ENCODE results near the gene GNAI1. TPM values are rescaled to one million over a fixed set of nuclear protein-coding genes. Genes with fewer than 3 reads are reported as not detected.

Gene GNAI1
- total and polyA plus RNA-seq, 2 experiments from 2014 or later, result 57.4 to 58.7 TPM

- Histone ChIP-seq H4K20me1 (ENCODE audit: insufficient read depth, poor library complexity, severe bottlenecking) (no peaks in the 10 kb centered on the region), H3K27me3 (no peaks in the 10 kb centered on the region), H3K9me2 (replicated peaks; ENCODE audit: insufficient read depth) (no peaks in the 10 kb centered on the region), H2AFZ (no peak overlapping the region), H3K27ac (no peak overlapping the region), H3K36me3 (replicated peaks; ENCODE audit: insufficient read depth, low read depth) (no peaks in the 10 kb centered on the region), H3K4me1 (ENCODE audit: insufficient read depth) (peaks cover 9% of the 10 kb centered on the region), H3K79me2 (no peaks in the 10 kb centered on the region), H3K4me2 (no peak overlapping the region), H3K4me3 (no peak overlapping the region), H3K9me3 (ENCODE audit: low read depth) (no peaks in the 10 kb centered on the region)
- whole genome bisulfite sequencing (ENCODE audit: low lambda C conversion rate, missing lambda C conversion rate), result 99% methylated on average over 5 of the region's 5 CpGs
- no peak for TF ChIP-seq EZH2 (IDR thresholded peaks at IDR 0.05; ENCODE audit: borderline replicate concordance)
- TF ChIP-seq EZH2phosphoT487 (IDR thresholded peaks at IDR 0.05; ENCODE audit: low read depth, severe bottlenecking, unreplicated experiment), result no peak
- no peak for TF ChIP-seq CTCF (IDR thresholded peaks at IDR 0.05; ENCODE audit: poor library complexity)
- no peak for DNase-seq (ENCODE audit: low spot score)
Observed at GRCh38 chr7:80110376-80110775, 24.3 kb upstream of the GNAI1 start.

- H3K4me2 ChIP-seq, result no peak overlapping the region
- TF ChIP-seq CTCF (IDR thresholded peaks at IDR 0.05; ENCODE audit: poor library complexity) (no peak), EZH2phosphoT487 (IDR thresholded peaks at IDR 0.05; ENCODE audit: low read depth, severe bottlenecking, unreplicated experiment) (no peak), EZH2 (IDR thresholded peaks at IDR 0.05; ENCODE audit: borderline replicate concordance) (no peak)
- no peak overlapping the region for H3K4me3 ChIP-seq
- no peaks in the 10 kb centered on the region for H3K4me1 ChIP-seq (ENCODE audit: insufficient read depth)
- H3K36me3 ChIP-seq (replicated peaks; ENCODE audit: insufficient read depth, low read depth), result no peaks in the 10 kb centered on the region
- H3K9me3 ChIP-seq (ENCODE audit: low read depth), result no peaks in the 10 kb centered on the region
- no peaks in the 10 kb centered on the region for H3K27me3 ChIP-seq
- no peak for DNase-seq (ENCODE audit: low spot score)
- no peak overlapping the region for H3K27ac ChIP-seq
- H3K79me2 ChIP-seq, result no peaks in the 10 kb centered on the region
- no peaks in the 10 kb centered on the region for H4K20me1 ChIP-seq (ENCODE audit: insufficient read depth, poor library complexity, severe bottlenecking)
- no peak overlapping the region for H2AFZ ChIP-seq
- H3K9me2 ChIP-seq (replicated peaks; ENCODE audit: insufficient read depth), result no peaks in the 10 kb centered on the region
- WGBS (ENCODE audit: low lambda C conversion rate, missing lambda C conversion rate), result 89% methylated on average over 4 of the region's 4 CpGs
Observed at GRCh38 chr7:80114159-80114558, 20.5 kb upstream of the GNAI1 start.

- Histone ChIP-seq H4K20me1 (ENCODE audit: insufficient read depth, poor library complexity, severe bottlenecking) (no peaks in the 10 kb centered on the region), H3K36me3 (replicated peaks; ENCODE audit: insufficient read depth, low read depth) (no peaks in the 10 kb centered on the region), H3K4me3 (no peak overlapping the region), H3K9me3 (ENCODE audit: low read depth) (no peaks in the 10 kb centered on the region), H3K4me1 (ENCODE audit: insufficient read depth) (no peaks in the 10 kb centered on the region), H3K27me3 (no peaks in the 10 kb centered on the region), H3K4me2 (no peak overlapping the region), H3K9me2 (replicated peaks; ENCODE audit: insufficient read depth) (no peaks in the 10 kb centered on the region), H3K79me2 (no peaks in the 10 kb centered on the region), H2AFZ (no peak overlapping the region), H3K27ac (no peak overlapping the region)
- no peak for TF ChIP-seq EZH2 (IDR thresholded peaks at IDR 0.05; ENCODE audit: borderline replicate concordance)
- DNase-seq (ENCODE audit: low spot score), result no peak
- WGBS (ENCODE audit: low lambda C conversion rate, missing lambda C conversion rate), result 77% methylated on average over 4 of the region's 4 CpGs
Observed at GRCh38 chr7:80124526-80125264, 9.9 kb upstream of the GNAI1 start.

- Histone ChIP-seq H3K9me3 (ENCODE audit: low read depth) (no peaks in the 10 kb centered on the region), H3K27me3 (no peaks in the 10 kb centered on the region), H3K4me2 (no peak overlapping the region), H3K4me3 (no peak overlapping the region), H3K79me2 (no peaks in the 10 kb centered on the region), H4K20me1 (ENCODE audit: insufficient read depth, poor library complexity, severe bottlenecking) (no peaks in the 10 kb centered on the region), H3K4me1 (ENCODE audit: insufficient read depth) (no peaks in the 10 kb centered on the region), H3K36me3 (replicated peaks; ENCODE audit: insufficient read depth, low read depth) (no peaks in the 10 kb centered on the region), H3K9me2 (replicated peaks; ENCODE audit: insufficient read depth) (no peaks in the 10 kb centered on the region), H3K27ac (no peak overlapping the region), H2AFZ (no peak overlapping the region)
- WGBS (ENCODE audit: low lambda C conversion rate, missing lambda C conversion rate), result 90% methylated on average over 1 of the region's 1 CpG
- peak; percentile 35 for DNase-seq (ENCODE audit: low spot score)
- TF ChIP-seq CTCF (IDR thresholded peaks at IDR 0.05; ENCODE audit: poor library complexity), result no peak
- TF ChIP-seq EZH2 (IDR thresholded peaks at IDR 0.05; ENCODE audit: borderline replicate concordance), result no peak
- no peak for TF ChIP-seq EZH2phosphoT487 (IDR thresholded peaks at IDR 0.05; ENCODE audit: low read depth, severe bottlenecking, unreplicated experiment)
Observed at GRCh38 chr7:80127412-80128160, 7.0 kb upstream of the GNAI1 start.

Data from hepatocyte (in vitro differentiated cells).